ENCODE results near the gene ATAD1.
"Not testable (repeated sequence)": the region's sequence is repeated elsewhere in the genome, so short reads cannot be mapped to it uniquely, and the experiment has no call there.

The ATAD1 gene

DNA sequence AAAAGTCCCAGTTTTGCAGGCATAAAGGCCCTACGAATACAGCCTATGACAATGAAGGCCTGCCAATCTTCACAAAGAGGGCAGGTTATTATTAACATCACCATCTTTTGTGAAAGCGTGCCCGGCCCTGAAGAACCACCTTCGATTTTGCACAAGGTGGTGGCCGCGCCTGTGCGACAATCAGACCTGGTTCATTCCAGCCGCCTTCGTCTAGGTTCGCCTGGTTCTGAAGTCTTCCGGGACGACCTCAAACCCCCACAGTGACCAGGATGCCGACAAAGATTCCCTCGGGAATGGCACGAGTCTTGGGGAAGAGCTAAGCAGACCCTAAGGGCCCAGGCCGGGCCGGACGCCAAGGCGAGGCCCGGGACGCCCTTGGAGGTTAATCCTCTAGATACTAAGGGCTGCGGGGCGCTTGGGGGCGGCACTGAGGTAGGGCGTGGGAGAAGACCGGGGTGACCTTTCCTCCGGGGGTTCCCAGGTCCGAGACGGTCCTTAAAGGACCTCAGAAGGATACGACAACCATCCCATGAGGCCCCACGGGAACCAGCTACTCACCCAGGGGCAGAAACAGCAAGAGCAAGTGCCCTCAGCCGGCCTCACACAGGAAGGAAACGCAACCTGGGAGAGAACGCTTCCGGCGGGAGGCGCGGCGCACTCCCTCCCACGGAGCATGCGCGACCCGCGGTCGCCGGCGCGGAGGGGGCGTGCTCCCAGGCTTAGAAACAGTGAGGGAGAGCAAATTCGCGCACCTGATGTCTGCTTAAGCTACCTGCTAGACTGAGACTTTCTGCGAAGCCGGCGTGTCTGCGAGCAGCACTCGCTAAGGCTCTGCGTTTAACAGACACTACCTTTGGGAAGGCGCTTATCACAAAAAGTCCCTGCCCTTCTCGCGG is at the start of gene ATAD1:
Gene ATAD1, minus strand, starts transcription at position 618 of the 896 bp plus-strand sequence. CDS start 3,627 bp downstream, outside the sequence.
- TF ChIP-seq, protein P1, sequence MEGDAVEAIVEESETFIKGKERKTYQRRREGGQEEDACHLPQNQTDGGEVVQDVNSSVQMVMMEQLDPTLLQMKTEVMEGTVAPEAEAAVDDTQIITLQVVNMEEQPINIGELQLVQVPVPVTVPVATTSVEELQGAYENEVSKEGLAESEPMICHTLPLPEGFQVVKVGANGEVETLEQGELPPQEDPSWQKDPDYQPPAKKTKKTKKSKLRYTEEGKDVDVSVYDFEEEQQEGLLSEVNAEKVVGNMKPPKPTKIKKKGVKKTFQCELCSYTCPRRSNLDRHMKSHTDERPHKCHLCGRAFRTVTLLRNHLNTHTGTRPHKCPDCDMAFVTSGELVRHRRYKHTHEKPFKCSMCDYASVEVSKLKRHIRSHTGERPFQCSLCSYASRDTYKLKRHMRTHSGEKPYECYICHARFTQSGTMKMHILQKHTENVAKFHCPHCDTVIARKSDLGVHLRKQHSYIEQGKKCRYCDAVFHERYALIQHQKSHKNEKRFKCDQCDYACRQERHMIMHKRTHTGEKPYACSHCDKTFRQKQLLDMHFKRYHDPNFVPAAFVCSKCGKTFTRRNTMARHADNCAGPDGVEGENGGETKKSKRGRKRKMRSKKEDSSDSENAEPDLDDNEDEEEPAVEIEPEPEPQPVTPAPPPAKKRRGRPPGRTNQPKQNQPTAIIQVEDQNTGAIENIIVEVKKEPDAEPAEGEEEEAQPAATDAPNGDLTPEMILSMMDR (IDR thresholded peaks at IDR 0.05; ENCODE audit: control insufficient read depth, insufficient read depth, low read depth, low read length, missing control alignments), result peak; percentile 29
- DNase-seq (ENCODE audit: low read depth), result peak; percentile 43
- H3K4me3 ChIP-seq (ENCODE audit: control insufficient read depth, low read depth, low read length), result peak within 1 kb of the TSS; percentile 76

GRCh38 chr10:87867453-87867852 is 49.4 kb upstream of the ATAD1 start:
- peak overlapping the region; percentile 95 for H3K4me3 ChIP-seq (ENCODE audit: control insufficient read depth, low read depth, low read length)
- no peak for DNase-seq (ENCODE audit: low read depth)
- TF ChIP-seq, protein P1 (IDR thresholded peaks at IDR 0.05; ENCODE audit: control insufficient read depth, insufficient read depth, low read depth, low read length, missing control alignments), result no peak

DNA sequence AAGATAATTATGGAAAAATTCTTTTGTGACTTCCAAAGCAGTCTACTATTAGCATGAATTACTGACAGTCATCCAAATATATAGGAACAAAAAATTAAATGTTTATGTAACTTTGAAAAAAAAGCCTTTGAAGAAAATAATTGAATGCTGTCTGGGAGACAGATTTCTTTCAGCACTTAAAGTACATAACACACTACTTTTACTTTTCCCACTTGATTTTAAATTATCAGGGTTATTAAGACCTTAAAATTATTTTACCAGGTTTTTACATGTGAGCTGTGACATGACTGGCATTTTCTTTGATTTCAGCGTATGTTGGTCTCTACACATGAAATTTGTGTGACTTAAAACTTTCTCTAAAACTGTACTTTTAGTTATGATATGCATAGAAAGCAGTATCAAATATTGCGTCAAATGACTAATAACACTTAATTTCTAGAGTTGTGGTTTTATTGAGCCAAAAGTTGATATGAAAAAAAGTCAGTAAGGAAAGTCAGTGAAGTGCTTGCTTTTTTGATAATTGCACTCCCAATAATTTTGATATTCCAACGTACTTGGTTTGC is 48.5 kb upstream of the ATAD1 start:
- DNase-seq (ENCODE audit: low read depth), result no peak
- TF ChIP-seq, protein P1 (IDR thresholded peaks at IDR 0.05; ENCODE audit: control insufficient read depth, insufficient read depth, low read depth, low read length, missing control alignments), result no peak
- H3K4me3 ChIP-seq (ENCODE audit: control insufficient read depth, low read depth, low read length), result peak overlapping the region; percentile 95

DNA sequence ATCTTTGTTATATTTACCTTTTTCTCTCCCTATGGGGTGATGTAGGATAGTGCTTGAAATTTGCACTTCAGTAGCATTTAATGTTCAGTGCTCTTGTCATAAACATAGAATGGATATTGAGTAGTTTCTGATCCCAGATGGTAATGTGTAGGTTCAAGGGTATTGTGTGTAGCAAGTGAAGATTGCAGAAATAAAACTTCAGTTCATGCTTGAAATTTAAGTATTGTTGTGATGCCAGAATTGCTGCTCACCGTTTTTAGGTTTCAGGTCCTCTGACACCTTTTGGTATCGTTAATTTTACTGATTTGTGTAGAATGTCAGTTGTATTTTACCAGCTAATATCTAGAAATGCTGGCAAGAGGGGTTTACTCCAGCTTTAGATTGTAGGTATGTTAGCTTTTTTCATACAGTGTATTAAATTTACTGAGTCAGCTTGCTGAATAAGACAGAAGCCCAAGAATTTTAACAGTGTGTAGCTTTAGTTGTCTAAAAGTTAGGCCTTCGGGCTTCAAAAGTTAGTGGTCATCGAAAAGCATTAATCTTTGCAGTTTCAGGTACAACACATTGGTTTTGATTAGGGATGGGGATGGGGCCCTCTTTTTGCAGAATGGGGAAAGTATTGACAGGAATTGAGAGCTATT is 47.3 kb upstream of the ATAD1 start:
- peak overlapping the region; percentile 95 for H3K4me3 ChIP-seq (ENCODE audit: control insufficient read depth, low read depth, low read length)
- DNase-seq (ENCODE audit: low read depth), result no peak
- TF ChIP-seq, protein P1 (IDR thresholded peaks at IDR 0.05; ENCODE audit: control insufficient read depth, insufficient read depth, low read depth, low read length, missing control alignments), result no peak

DNA sequence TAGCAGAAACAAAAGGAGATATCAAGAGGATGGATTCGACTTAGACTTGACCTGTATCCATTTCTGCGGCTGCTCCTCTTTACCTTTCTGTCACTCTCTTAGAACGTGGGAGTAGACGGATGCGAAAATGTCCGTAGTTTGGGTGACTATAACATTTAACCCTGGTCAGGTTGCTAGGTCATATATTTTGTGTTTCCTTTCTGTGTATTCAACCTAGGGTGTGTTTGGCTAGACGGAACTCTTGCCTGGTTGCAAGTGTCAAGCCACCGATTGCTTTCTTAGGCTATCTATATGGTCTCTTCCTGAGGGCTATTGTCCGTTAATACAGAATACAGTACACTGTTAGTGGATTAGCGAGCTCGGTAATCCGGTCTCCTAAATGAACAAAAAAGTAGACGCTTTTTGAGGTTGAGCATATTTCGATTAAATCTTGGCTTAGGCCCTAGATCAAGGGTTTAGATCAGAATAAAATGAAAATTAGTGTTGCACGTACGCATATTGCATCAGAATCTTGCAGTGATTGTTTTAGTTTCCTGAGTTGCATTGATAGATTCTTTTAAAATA is 46.6 kb upstream of the ATAD1 start:
- no peak for DNase-seq (ENCODE audit: low read depth)
- H3K4me3 ChIP-seq (ENCODE audit: control insufficient read depth, low read depth, low read length), result peak overlapping the region; percentile 95
- TF ChIP-seq, protein P1 (IDR thresholded peaks at IDR 0.05; ENCODE audit: control insufficient read depth, insufficient read depth, low read depth, low read length, missing control alignments), result no peak

GRCh38 chr10:87863951-87864495 is 46.0 kb upstream of the ATAD1 start:
- DNase-seq (ENCODE audit: low read depth), result not testable (repeated sequence)

More at GRCh38 chr10:87863951-87864495, 46.0 kb upstream of the ATAD1 start:
- H3K4me3 ChIP-seq (ENCODE audit: control insufficient read depth, low read depth, low read length), result peak overlapping the region; percentile 95
